HEK293 (cell line): Measurements from ENCODE around the gene PKN3.

Source experiments
- BCL11B ChIP-seq: fragments of 450-650 bp; formaldehyde crosslinking; IDR thresholded peaks from 2 replicates; pipeline ENCODE4 v1.5.1; 2016; ENCODE audit warnings: low read depth, missing biosample characterization, missing genetic modification characterization
- YY1 ChIP-seq: fragments of 450-650 bp; formaldehyde crosslinking; IDR thresholded peaks from 2 replicates; pipeline ENCODE4 v1.5.1; 2018; ENCODE audit warnings: missing biosample characterization, missing genetic modification characterization
- ZBTB21 ChIP-seq: fragments of 450-650 bp; formaldehyde crosslinking; IDR thresholded peaks from 2 replicates; pipeline ENCODE4 v1.5.1; 2017; ENCODE audit warnings: missing biosample characterization, missing genetic modification characterization
- ZBTB7A ChIP-seq: fragments of 450-650 bp; formaldehyde crosslinking; IDR thresholded peaks from 2 replicates; pipeline ENCODE4 v1.5.1; 2016; ENCODE audit warnings: low read depth, missing biosample characterization, missing genetic modification characterization
- ZNF121 ChIP-seq: fragments of 450-650 bp; formaldehyde crosslinking; IDR thresholded peaks from 2 replicates; pipeline ENCODE4 v1.5.1; 2016; ENCODE audit warnings: missing biosample characterization, missing genetic modification characterization
- ZNF513 ChIP-seq: fragments of 450-650 bp; IDR thresholded peaks from 2 replicates; pipeline ENCODE4 v1.5.1; 2018; ENCODE audit warnings: missing biosample characterization, missing genetic modification characterization
- ZNF530 ChIP-seq: fragments of 450-650 bp; formaldehyde crosslinking; IDR thresholded peaks from 2 replicates; pipeline ENCODE4 v1.5.1; 2016; ENCODE audit warnings: low read depth, missing biosample characterization, missing genetic modification characterization
- TF ChIP-seq, protein P1 (sequence below): fragments of 450-650 bp; formaldehyde crosslinking; IDR thresholded peaks from 2 replicates; pipeline ENCODE4 v1.5.1; 2016; ENCODE audit warnings: missing biosample characterization, missing genetic modification characterization
- TF ChIP-seq, protein P2 (sequence below): fragments of 450-650 bp; formaldehyde crosslinking; optimal IDR thresholded peaks from 2 replicates; pipeline ENCODE3; 2016; ENCODE audit warnings: missing biosample characterization, mild to moderate bottlenecking, missing genetic modification characterization

- TF ChIP-seq BCL11B (tag by site-specific recombination) = no peak
- TF ChIP-seq, protein P1, sequence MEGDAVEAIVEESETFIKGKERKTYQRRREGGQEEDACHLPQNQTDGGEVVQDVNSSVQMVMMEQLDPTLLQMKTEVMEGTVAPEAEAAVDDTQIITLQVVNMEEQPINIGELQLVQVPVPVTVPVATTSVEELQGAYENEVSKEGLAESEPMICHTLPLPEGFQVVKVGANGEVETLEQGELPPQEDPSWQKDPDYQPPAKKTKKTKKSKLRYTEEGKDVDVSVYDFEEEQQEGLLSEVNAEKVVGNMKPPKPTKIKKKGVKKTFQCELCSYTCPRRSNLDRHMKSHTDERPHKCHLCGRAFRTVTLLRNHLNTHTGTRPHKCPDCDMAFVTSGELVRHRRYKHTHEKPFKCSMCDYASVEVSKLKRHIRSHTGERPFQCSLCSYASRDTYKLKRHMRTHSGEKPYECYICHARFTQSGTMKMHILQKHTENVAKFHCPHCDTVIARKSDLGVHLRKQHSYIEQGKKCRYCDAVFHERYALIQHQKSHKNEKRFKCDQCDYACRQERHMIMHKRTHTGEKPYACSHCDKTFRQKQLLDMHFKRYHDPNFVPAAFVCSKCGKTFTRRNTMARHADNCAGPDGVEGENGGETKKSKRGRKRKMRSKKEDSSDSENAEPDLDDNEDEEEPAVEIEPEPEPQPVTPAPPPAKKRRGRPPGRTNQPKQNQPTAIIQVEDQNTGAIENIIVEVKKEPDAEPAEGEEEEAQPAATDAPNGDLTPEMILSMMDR (tag by site-specific recombination) = no peak
- TF ChIP-seq, protein P2, sequence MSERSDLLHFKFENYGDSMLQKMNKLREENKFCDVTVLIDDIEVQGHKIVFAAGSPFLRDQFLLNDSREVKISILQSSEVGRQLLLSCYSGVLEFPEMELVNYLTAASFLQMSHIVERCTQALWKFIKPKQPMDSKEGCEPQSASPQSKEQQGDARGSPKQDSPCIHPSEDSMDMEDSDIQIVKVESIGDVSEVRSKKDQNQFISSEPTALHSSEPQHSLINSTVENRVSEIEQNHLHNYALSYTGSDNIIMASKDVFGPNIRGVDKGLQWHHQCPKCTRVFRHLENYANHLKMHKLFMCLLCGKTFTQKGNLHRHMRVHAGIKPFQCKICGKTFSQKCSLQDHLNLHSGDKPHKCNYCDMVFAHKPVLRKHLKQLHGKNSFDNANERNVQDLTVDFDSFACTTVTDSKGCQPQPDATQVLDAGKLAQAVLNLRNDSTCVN (tag by site-specific recombination) = no peak
- no peak for TF ChIP-seq ZNF513 (tag by site-specific recombination)
- no peak for TF ChIP-seq ZBTB21 (tag by site-specific recombination)
- TF ChIP-seq YY1 (tag by site-specific recombination) = no peak
- no peak for TF ChIP-seq ZBTB7A (tag by site-specific recombination)
- TF ChIP-seq ZNF530 (tag by site-specific recombination) = no peak
- TF ChIP-seq ZNF121 (tag by site-specific recombination) = no peak
These were observed 30.3 kb downstream of the PKN3 start for GRCh38 chr9:128732576-128732975.
